GM12878 (cell line): ENCODE measurements around the gene JAKMIP1. TPM values are rescaled to one million over a fixed set of nuclear protein-coding genes. Genes with fewer than 3 reads are reported as not detected.

Experiments
- CHD1 ChIP-seq: IDR thresholded peaks from 2 replicates; pipeline ENCODE4 v1.6.1; 2012; ENCODE audit warnings: low read depth, low read length, improper control_type of control experiment
- FOS ChIP-seq: IDR thresholded peaks from 3 replicates; pipeline ENCODE4 v1.6.1; 2011; ENCODE audit warnings: borderline replicate concordance; ENCODE audit not compliant: insufficient read length; ENCODE audit errors: extremely low read depth
- JUNB ChIP-seq: IDR thresholded peaks from 2 replicates; pipeline ENCODE4 v1.6.1; 2016; ENCODE audit warnings: antibody characterized with exemption, mild to moderate bottlenecking
- SMC3 ChIP-seq: IDR thresholded peaks from 2 replicates; pipeline ENCODE4 v1.6.1; 2011; ENCODE audit warnings: low read length, improper control_type of control experiment, borderline replicate concordance
- SREBF1 ChIP-seq: IDR thresholded peaks from 2 replicates; pipeline ENCODE4 v1.6.1; 2012; ENCODE audit warnings: mild to moderate bottlenecking, low read length
- SUZ12 ChIP-seq: fragments of 200-600 bp; sonication (generic); IDR thresholded peaks from one replicate; pipeline ENCODE4 v1.6.1; 2018; ENCODE audit warnings: antibody characterized with exemption, mild to moderate bottlenecking; ENCODE audit not compliant: unreplicated experiment
- ZBED1 ChIP-seq: IDR thresholded peaks from 2 replicates; pipeline ENCODE4 v1.6.1; 2016; ENCODE audit warnings: borderline replicate concordance
- polyA plus RNA-seq, 11 experiments: library from polyadenylated mRNA; depleted of rRNA in 4 of 11; unstranded in 6 of 11; stranded (reverse) in 5 of 11; fragments of >200 nt; fragmentation: Nextera tagmentation in 4 of 11; fragmentation: Illumina TruSeq in 1 of 11; extraction: Ambion mirVana in 4 of 11; extraction: Trizol in 1 of 11; gene quantifications; 1 replicate in 1 of 11; 2 replicates in 10 of 11; pipeline versions ENCODE4 v1.2.1 to v1.2.3, GENCODE V29; 2011 to 2016; ENCODE audit warnings: inconsistent platforms in 2 of 11, missing spikeins in 2 of 11, low read depth in 1 of 11
- total RNA-seq, 4 experiments: library from RNA; depleted of rRNA in 3 of 4; stranded (reverse); fragments of >200 nt in 3 of 4; fragmentation: Illumina TruSeq in 1 of 4; extraction: Trizol in 1 of 4; gene quantifications; 2 replicates each; pipeline versions ENCODE4 v1.2.1 to v1.2.3, GENCODE V29; 2013 to 2021
- TF ChIP-seq, protein P1 (sequence below): IDR thresholded peaks from 2 replicates; pipeline ENCODE4 v1.6.1; 2012; ENCODE audit warnings: mild to moderate bottlenecking, low read depth, low read length
- TF ChIP-seq, protein P2 (sequence below): IDR thresholded peaks from 2 replicates; pipeline ENCODE4 v1.6.1; 2011; ENCODE audit warnings: low read depth, low read length, improper control_type of control experiment, borderline replicate concordance
- TF ChIP-seq, protein P3 (sequence below): IDR thresholded peaks from 2 replicates; pipeline ENCODE4 v1.6.1; 2012; ENCODE audit warnings: low read length, inconsistent platforms
- TF ChIP-seq, protein P4 (sequence below): fragments of 450-650 bp; IDR thresholded peaks from 2 replicates; pipeline ENCODE4 v1.6.1; 2016; ENCODE audit warnings: mild to moderate bottlenecking
- TF ChIP-seq, protein P5 (sequence below): IDR thresholded peaks from 2 replicates; pipeline ENCODE4 v1.6.1; 2011; ENCODE audit warnings: borderline replicate concordance, low read depth, mild to moderate bottlenecking, moderate library complexity, mixed read lengths, low read length; ENCODE audit not compliant: insufficient read depth; ENCODE audit errors: extremely low read length

The JAKMIP1 gene
- total and polyA plus RNA-seq, 10 of the 15 experiments (the other 5 are each of a cell fraction or from before 2014, with no cell fraction given), result 0.52 to 16.7 (median 12.3) TPM

DNA sequence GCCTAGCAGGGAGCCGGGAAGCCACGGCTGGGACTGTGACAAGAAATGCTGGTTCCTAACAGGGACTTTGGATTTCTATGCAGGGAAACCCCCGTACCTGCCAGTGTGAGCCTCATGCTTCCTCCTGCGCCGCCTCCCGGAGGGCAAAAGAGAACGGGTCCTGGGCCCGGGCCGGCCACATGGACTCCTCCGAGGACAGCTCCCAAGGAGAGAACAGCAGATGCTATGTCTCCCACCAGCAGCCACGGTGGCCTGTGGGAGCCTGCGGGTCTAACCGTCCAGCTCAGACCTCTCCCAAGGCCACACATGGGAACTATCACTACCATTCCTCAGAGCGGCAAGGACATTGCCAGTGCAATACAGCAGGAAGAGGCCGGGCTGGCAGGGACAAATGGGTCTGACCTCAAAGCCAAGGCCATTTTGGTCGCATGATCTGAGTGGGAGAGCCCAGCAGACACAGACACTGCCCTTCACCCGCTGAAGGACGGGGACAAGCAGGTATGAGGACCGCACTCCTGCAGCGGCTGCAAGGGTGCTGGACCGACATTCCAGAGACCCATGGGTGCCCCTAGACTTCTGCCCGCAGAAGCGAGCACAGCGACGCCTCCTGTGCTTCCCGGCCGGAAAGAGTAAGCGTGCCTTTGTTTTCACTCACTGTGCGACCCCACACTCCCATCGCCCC, 177.6 kb downstream of the JAKMIP1 start (continued):
- TF ChIP-seq, protein P1, sequence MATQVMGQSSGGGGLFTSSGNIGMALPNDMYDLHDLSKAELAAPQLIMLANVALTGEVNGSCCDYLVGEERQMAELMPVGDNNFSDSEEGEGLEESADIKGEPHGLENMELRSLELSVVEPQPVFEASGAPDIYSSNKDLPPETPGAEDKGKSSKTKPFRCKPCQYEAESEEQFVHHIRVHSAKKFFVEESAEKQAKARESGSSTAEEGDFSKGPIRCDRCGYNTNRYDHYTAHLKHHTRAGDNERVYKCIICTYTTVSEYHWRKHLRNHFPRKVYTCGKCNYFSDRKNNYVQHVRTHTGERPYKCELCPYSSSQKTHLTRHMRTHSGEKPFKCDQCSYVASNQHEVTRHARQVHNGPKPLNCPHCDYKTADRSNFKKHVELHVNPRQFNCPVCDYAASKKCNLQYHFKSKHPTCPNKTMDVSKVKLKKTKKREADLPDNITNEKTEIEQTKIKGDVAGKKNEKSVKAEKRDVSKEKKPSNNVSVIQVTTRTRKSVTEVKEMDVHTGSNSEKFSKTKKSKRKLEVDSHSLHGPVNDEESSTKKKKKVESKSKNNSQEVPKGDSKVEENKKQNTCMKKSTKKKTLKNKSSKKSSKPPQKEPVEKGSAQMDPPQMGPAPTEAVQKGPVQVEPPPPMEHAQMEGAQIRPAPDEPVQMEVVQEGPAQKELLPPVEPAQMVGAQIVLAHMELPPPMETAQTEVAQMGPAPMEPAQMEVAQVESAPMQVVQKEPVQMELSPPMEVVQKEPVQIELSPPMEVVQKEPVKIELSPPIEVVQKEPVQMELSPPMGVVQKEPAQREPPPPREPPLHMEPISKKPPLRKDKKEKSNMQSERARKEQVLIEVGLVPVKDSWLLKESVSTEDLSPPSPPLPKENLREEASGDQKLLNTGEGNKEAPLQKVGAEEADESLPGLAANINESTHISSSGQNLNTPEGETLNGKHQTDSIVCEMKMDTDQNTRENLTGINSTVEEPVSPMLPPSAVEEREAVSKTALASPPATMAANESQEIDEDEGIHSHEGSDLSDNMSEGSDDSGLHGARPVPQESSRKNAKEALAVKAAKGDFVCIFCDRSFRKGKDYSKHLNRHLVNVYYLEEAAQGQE, result no peak
- no peak for TF ChIP-seq SREBF1
- no peak for TF ChIP-seq CHD1
- no peak for TF ChIP-seq ZBED1
- no peak for TF ChIP-seq SMC3
- TF ChIP-seq, protein P2, sequence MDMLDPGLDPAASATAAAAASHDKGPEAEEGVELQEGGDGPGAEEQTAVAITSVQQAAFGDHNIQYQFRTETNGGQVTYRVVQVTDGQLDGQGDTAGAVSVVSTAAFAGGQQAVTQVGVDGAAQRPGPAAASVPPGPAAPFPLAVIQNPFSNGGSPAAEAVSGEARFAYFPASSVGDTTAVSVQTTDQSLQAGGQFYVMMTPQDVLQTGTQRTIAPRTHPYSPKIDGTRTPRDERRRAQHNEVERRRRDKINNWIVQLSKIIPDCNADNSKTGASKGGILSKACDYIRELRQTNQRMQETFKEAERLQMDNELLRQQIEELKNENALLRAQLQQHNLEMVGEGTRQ, result no peak
- TF ChIP-seq, protein P3, sequence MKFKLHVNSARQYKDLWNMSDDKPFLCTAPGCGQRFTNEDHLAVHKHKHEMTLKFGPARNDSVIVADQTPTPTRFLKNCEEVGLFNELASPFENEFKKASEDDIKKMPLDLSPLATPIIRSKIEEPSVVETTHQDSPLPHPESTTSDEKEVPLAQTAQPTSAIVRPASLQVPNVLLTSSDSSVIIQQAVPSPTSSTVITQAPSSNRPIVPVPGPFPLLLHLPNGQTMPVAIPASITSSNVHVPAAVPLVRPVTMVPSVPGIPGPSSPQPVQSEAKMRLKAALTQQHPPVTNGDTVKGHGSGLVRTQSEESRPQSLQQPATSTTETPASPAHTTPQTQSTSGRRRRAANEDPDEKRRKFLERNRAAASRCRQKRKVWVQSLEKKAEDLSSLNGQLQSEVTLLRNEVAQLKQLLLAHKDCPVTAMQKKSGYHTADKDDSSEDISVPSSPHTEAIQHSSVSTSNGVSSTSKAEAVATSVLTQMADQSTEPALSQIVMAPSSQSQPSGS, result no peak
- TF ChIP-seq, protein P4, sequence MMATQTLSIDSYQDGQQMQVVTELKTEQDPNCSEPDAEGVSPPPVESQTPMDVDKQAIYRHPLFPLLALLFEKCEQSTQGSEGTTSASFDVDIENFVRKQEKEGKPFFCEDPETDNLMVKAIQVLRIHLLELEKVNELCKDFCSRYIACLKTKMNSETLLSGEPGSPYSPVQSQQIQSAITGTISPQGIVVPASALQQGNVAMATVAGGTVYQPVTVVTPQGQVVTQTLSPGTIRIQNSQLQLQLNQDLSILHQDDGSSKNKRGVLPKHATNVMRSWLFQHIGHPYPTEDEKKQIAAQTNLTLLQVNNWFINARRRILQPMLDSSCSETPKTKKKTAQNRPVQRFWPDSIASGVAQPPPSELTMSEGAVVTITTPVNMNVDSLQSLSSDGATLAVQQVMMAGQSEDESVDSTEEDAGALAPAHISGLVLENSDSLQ, result no peak
- TF ChIP-seq FOS, result no peak
- no peak for TF ChIP-seq SUZ12
- TF ChIP-seq, protein P5, sequence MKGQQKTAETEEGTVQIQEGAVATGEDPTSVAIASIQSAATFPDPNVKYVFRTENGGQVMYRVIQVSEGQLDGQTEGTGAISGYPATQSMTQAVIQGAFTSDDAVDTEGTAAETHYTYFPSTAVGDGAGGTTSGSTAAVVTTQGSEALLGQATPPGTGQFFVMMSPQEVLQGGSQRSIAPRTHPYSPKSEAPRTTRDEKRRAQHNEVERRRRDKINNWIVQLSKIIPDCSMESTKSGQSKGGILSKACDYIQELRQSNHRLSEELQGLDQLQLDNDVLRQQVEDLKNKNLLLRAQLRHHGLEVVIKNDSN, result no peak
- no peak for TF ChIP-seq JUNB
